Hepatocyte (in vitro differentiated cells): ENCODE measurements around the gene SPAAR. TPM values are rescaled to one million over a fixed set of nuclear protein-coding genes. Genes with fewer than 3 reads are reported as not detected.

Experiments
- DNase-seq: peaks from one replicate; pipeline ENCODE4 v3.0.0-alpha.2; 2016; ENCODE audit warnings: low spot score
- H2AFZ ChIP-seq: fragments of 200-600 bp; sonication (generic); 2 replicates; pipeline ENCODE4 v1.6.0; 2016; ENCODE audit warnings: antibody characterized with exemption, mild to moderate bottlenecking
- H3K27ac ChIP-seq: fragments of 200-600 bp; sonication (generic); 2 replicates; pipeline ENCODE4 v1.5.1; 2016; ENCODE audit warnings: mild to moderate bottlenecking
- H3K27me3 ChIP-seq: fragments of 200-600 bp; sonication (generic); 2 replicates; pipeline ENCODE4 v1.6.1; 2016
- H3K36me3 ChIP-seq: fragments of 200-600 bp; sonication (generic); replicated peaks from 2 replicates; pipeline ENCODE4 v1.5.1; 2016; ENCODE audit warnings: low read depth; ENCODE audit not compliant: insufficient read depth
- H3K4me1 ChIP-seq: fragments of 200-600 bp; sonication (generic); 2 replicates; pipeline ENCODE4 v1.5.1; 2016; ENCODE audit warnings: mild to moderate bottlenecking, moderate library complexity; ENCODE audit not compliant: insufficient read depth
- H3K4me2 ChIP-seq: fragments of 200-600 bp; sonication (generic); 2 replicates; pipeline ENCODE4 v1.6.0; 2016
- H3K4me3 ChIP-seq: fragments of 200-600 bp; sonication (generic); 2 replicates; pipeline ENCODE4 v1.5.1; 2016; ENCODE audit warnings: mild to moderate bottlenecking
- H3K79me2 ChIP-seq: fragments of 200-600 bp; sonication (generic); 2 replicates; pipeline ENCODE4 v1.6.0; 2017; ENCODE audit warnings: mild to moderate bottlenecking
- H3K9me2 ChIP-seq: fragments of 200-600 bp; sonication (generic); replicated peaks from 2 replicates; pipeline ENCODE4 v1.6.0; 2017; ENCODE audit warnings: mild to moderate bottlenecking; ENCODE audit not compliant: insufficient read depth
- H3K9me3 ChIP-seq: fragments of 200-600 bp; sonication (generic); 2 replicates; pipeline ENCODE4 v1.5.1; 2016; ENCODE audit warnings: low read depth, mild to moderate bottlenecking
- H4K20me1 ChIP-seq: fragments of 200-600 bp; sonication (generic); 2 replicates; pipeline ENCODE4 v1.6.0; 2016; ENCODE audit warnings: mild to moderate bottlenecking; ENCODE audit not compliant: insufficient read depth, poor library complexity, severe bottlenecking
- EZH2 ChIP-seq: fragments of 200-600 bp; sonication (generic); IDR thresholded peaks from 2 replicates; pipeline ENCODE4 v1.6.1; 2016; ENCODE audit warnings: antibody characterized with exemption, mild to moderate bottlenecking, borderline replicate concordance
- EZH2phosphoT487 ChIP-seq: fragments of 200-600 bp; sonication (generic); IDR thresholded peaks from one replicate; pipeline ENCODE4 v1.6.1; 2018; ENCODE audit warnings: antibody characterized with exemption, mild to moderate bottlenecking, low read depth, moderate library complexity; ENCODE audit not compliant: unreplicated experiment, severe bottlenecking
- WGBS: methylation state at CpG from one replicate; pipeline ENCODE4 v1.1.6; 2016; ENCODE audit warnings: low lambda C conversion rate; ENCODE audit errors: missing lambda C conversion rate; 5-methylcytosine and 5-hydroxymethylcytosine counted together
- polyA plus RNA-seq: library from polyadenylated mRNA; unstranded; fragments of >200 nt; fragmentation: Nextera tagmentation; extraction: Ambion mirVana; gene quantifications from 2 replicates; pipeline ENCODE4 v1.2.1, GENCODE V29; 2016
- total RNA-seq: library from RNA; depleted of rRNA; stranded (reverse); fragments of >200 nt; gene quantifications from 2 replicates; pipeline ENCODE4 v1.2.3, GENCODE V29; 2014
- TF ChIP-seq, protein P1 (sequence below): fragments of 200-600 bp; sonication (generic); IDR thresholded peaks from 2 replicates; pipeline ENCODE4 v1.5.1; 2016; ENCODE audit warnings: antibody characterized with exemption, mild to moderate bottlenecking; ENCODE audit not compliant: poor library complexity

Gene SPAAR
- total and polyA plus RNA-seq, 2 experiments from 2014 or later = not detected

DNA sequence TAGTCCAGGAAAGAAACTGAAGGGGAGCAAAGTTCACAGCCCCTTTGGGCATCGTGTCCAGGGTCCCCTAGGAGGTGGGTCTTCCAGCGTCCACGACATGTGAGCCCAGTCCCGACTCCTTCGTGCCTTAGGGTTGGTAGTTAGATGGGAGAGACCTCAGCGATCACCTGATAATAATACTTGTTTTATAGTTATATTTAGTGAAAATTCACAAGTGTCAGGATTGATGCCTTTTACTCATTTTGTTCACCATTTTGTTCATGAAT, 20.1 kb downstream of the SPAAR start:
- Histone ChIP-seq H3K4me2 (no peak overlapping the region), H3K9me3 (no peaks in the 10 kb centered on the region), H3K79me2 (no peaks in the 10 kb centered on the region), H3K27me3 (no peaks in the 10 kb centered on the region), H2AFZ (no peak overlapping the region), H3K4me3 (no peak overlapping the region), H3K4me1 (no peaks in the 10 kb centered on the region), H3K27ac (no peak overlapping the region), H3K36me3 (no peaks in the 10 kb centered on the region), H3K9me2 (no peaks in the 10 kb centered on the region), H4K20me1 (no peaks in the 10 kb centered on the region)
- TF ChIP-seq, protein P1, sequence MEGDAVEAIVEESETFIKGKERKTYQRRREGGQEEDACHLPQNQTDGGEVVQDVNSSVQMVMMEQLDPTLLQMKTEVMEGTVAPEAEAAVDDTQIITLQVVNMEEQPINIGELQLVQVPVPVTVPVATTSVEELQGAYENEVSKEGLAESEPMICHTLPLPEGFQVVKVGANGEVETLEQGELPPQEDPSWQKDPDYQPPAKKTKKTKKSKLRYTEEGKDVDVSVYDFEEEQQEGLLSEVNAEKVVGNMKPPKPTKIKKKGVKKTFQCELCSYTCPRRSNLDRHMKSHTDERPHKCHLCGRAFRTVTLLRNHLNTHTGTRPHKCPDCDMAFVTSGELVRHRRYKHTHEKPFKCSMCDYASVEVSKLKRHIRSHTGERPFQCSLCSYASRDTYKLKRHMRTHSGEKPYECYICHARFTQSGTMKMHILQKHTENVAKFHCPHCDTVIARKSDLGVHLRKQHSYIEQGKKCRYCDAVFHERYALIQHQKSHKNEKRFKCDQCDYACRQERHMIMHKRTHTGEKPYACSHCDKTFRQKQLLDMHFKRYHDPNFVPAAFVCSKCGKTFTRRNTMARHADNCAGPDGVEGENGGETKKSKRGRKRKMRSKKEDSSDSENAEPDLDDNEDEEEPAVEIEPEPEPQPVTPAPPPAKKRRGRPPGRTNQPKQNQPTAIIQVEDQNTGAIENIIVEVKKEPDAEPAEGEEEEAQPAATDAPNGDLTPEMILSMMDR = no peak
- TF ChIP-seq EZH2phosphoT487 = no peak
- no peak for TF ChIP-seq EZH2
- no peak for DNase-seq
- WGBS = 93% methylated on average over 6 of the region's 6 CpGs

DNA sequence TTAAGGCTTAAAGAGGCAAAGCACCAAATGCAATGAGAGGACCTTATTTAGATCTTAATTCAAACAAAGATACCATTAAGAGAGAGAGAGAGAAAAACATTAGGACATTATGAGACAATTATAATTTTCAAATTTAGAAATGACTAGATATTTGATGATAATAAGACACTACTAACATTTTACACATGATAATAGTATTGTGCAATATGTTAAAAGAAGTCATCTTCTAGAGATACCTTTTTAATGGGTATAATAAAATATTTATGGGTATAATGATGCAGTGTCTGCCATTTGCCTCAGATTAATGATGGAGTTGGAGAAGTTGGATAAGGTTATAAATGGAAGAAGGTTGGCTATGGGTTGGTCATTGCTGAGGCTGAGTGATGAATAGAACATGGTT, 21.2 kb downstream of the SPAAR start:
- no peaks in the 10 kb centered on the region for H3K79me2 ChIP-seq
- H3K27me3 ChIP-seq = no peaks in the 10 kb centered on the region
- no peak overlapping the region for H3K4me3 ChIP-seq
- H3K36me3 ChIP-seq = no peaks in the 10 kb centered on the region
- H2AFZ ChIP-seq = no peak overlapping the region
- no peaks in the 10 kb centered on the region for H3K9me2 ChIP-seq
- no peak overlapping the region for H3K27ac ChIP-seq
- DNase-seq = no peak
- H3K4me2 ChIP-seq = no peak overlapping the region
- H3K4me1 ChIP-seq = peaks cover 3% of the 10 kb centered on the region
- no peaks in the 10 kb centered on the region for H4K20me1 ChIP-seq
- H3K9me3 ChIP-seq = no peaks in the 10 kb centered on the region
- TF ChIP-seq EZH2phosphoT487 (no peak), EZH2 (no peak)
- TF ChIP-seq, protein P1 = no peak

GRCh38 chr9:35930989-35931388, 21.7 kb downstream of the SPAAR start:
- no peaks in the 10 kb centered on the region for H3K9me2 ChIP-seq
- H3K9me3 ChIP-seq = no peaks in the 10 kb centered on the region
- no peak overlapping the region for H3K4me2 ChIP-seq
- H2AFZ ChIP-seq = no peak overlapping the region
- DNase-seq = no peak
- no peak for TF ChIP-seq EZH2
- TF ChIP-seq, protein P1 = no peak
- TF ChIP-seq EZH2phosphoT487 = no peak
- peaks cover 8% of the 10 kb centered on the region for H3K4me1 ChIP-seq
- no peaks in the 10 kb centered on the region for H4K20me1 ChIP-seq
- WGBS = 85% methylated on average over 3 of the region's 3 CpGs
- no peak overlapping the region for H3K4me3 ChIP-seq
- no peak overlapping the region for H3K27ac ChIP-seq
- H3K27me3 ChIP-seq = no peaks in the 10 kb centered on the region
- no peaks in the 10 kb centered on the region for H3K79me2 ChIP-seq
- H3K36me3 ChIP-seq = no peaks in the 10 kb centered on the region

- WGBS = 94% methylated on average over 3 of the region's 3 CpGs
- Histone ChIP-seq H2AFZ (no peak overlapping the region), H3K27ac (no peak overlapping the region), H3K79me2 (no peaks in the 10 kb centered on the region), H4K20me1 (no peaks in the 10 kb centered on the region), H3K9me3 (no peaks in the 10 kb centered on the region), H3K4me2 (no peak overlapping the region), H3K4me1 (peaks cover 9% of the 10 kb centered on the region), H3K36me3 (no peaks in the 10 kb centered on the region), H3K27me3 (no peaks in the 10 kb centered on the region), H3K4me3 (no peak overlapping the region), H3K9me2 (no peaks in the 10 kb centered on the region)
- DNase-seq = no peak
- TF ChIP-seq, protein P1 = no peak
- no peak for TF ChIP-seq EZH2
- TF ChIP-seq EZH2phosphoT487 = no peak
Measured at GRCh38 chr9:35932735-35933134, 23.4 kb downstream of the SPAAR start.
